B cell (primary cell): ENCODE results near the gene ABCA13.

ENCODE experiments used
- CTCF ChIP-seq: fragments of 200-600 bp; IDR thresholded peaks from one replicate; pipeline ENCODE4 v1.8.0; 2022; ENCODE audit warnings: antibody characterized with exemption, mild to moderate bottlenecking
- EZH2 ChIP-seq: IDR thresholded peaks from 2 replicates; pipeline ENCODE4 v1.6.1; 2012; ENCODE audit warnings: borderline replicate concordance, low read depth, mild to moderate bottlenecking, moderate library complexity, low read length; ENCODE audit not compliant: insufficient read depth, poor library complexity, severe bottlenecking

GRCh38 chr7:48366096-48366495, 194.8 kb downstream of the ABCA13 start:
- TF ChIP-seq CTCF = no peak
- TF ChIP-seq EZH2 = no peak
